ENCODE data around the gene ME3. TPM values are rescaled to one million over a fixed set of nuclear protein-coding genes. Genes with fewer than 3 reads are reported as not detected.
"Not testable (repeated sequence)": the region's sequence is repeated elsewhere in the genome, so short reads cannot be mapped to it uniquely, and the experiment has no call there.

ME3 gene
- total and polyA plus RNA-seq, 4 donors, result 7.4 to 38.7 (median 21.2) TPM

GRCh38 chr11:86565388-86565787, 107.0 kb downstream of the ME3 start:
- Histone ChIP-seq H3K9ac (ENCODE audit: insufficient read depth in 1 of 2, low read length in 2 of 2) (no peak overlapping the region), H3K27ac (ENCODE audit: low read depth in 1 of 2, low read length in 1 of 2) (no peak overlapping the region)

GRCh38 chr11:86562842-86563241, 109.6 kb downstream of the ME3 start:
- H3K9ac ChIP-seq (ENCODE audit: insufficient read depth in 1 of 2, low read length in 2 of 2); H3K36me3 ChIP-seq (ENCODE audit: control insufficient read depth in 4 of 4, insufficient read depth in 4 of 4, low read length in 4 of 4); H3K27me3 ChIP-seq (ENCODE audit: control insufficient read depth in 3 of 3, insufficient read depth in 3 of 3, low read length in 2 of 3); DNase-seq; H3K4me3 ChIP-seq; H3K9me3 ChIP-seq (ENCODE audit: control insufficient read depth in 4 of 4, insufficient read depth in 3 of 4, low read length in 3 of 4); ATAC-seq (ENCODE audit: insufficient read depth, low FRiP score); H3K27ac ChIP-seq (ENCODE audit: low read depth in 1 of 2, low read length in 1 of 2): not testable (repeated sequence)
- peaks cover 0 to 12% (median 7%) of the 10 kb centered on the region in 5 donors for H3K4me1 ChIP-seq (ENCODE audit: control insufficient read depth in 5 of 5, insufficient read depth in 5 of 5, low read length in 5 of 5)
- 89 to 91% methylated on average over 2 of the region's 2 CpGs for WGBS, 2 donors

More at GRCh38 chr11:86565388-86565787, 107.0 kb downstream of the ME3 start:
- ATAC-seq (ENCODE audit: insufficient read depth, low FRiP score) (no peak), DNase-seq (no peak)
- no peaks in the 10 kb centered on the region for H3K27me3 ChIP-seq (ENCODE audit: control insufficient read depth in 3 of 3, insufficient read depth in 3 of 3, low read length in 2 of 3)
- WGBS, 2 donors, result 95 to 97% methylated on average over 1 of the region's 1 CpG
- H3K4me1 ChIP-seq (ENCODE audit: control insufficient read depth in 5 of 5, insufficient read depth in 5 of 5, low read length in 5 of 5), result peaks cover 0 to 1% (median 0%) of the 10 kb centered on the region in 5 donors
- TF ChIP-seq CTCF (IDR thresholded peaks at IDR 0.05; ENCODE audit: control extremely low read depth, extremely low read depth), result no peak
- H3K4me3 ChIP-seq, result no peak overlapping the region
- H3K9me3 ChIP-seq (ENCODE audit: control insufficient read depth in 4 of 4, insufficient read depth in 3 of 4, low read length in 3 of 4), result no peaks in the 10 kb centered on the region
- H3K36me3 ChIP-seq (ENCODE audit: control insufficient read depth in 4 of 4, insufficient read depth in 4 of 4, low read length in 4 of 4), result no peaks in the 10 kb centered on the region

- DNase-seq (peak; percentile 30 to 70 (median 64)), ATAC-seq (ENCODE audit: insufficient read depth, low FRiP score) (peak; percentile 43)
- Histone ChIP-seq H3K4me1 (ENCODE audit: control insufficient read depth in 5 of 5, insufficient read depth in 5 of 5, low read length in 5 of 5) (peaks cover 0 to 16% (median 9%) of the 10 kb centered on the region in 5 donors), H3K27ac (ENCODE audit: low read depth in 1 of 2, low read length in 1 of 2) (peak overlapping the region; percentile 72), H3K9me3 (ENCODE audit: control insufficient read depth in 4 of 4, insufficient read depth in 3 of 4, low read length in 3 of 4) (no peaks in the 10 kb centered on the region), H3K4me3 (no peak overlapping the region), H3K36me3 (ENCODE audit: control insufficient read depth in 4 of 4, insufficient read depth in 4 of 4, low read length in 4 of 4) (no peaks in the 10 kb centered on the region), H3K9ac (ENCODE audit: insufficient read depth in 1 of 2, low read length in 2 of 2) (no peak overlapping the region), H3K27me3 (ENCODE audit: control insufficient read depth in 3 of 3, insufficient read depth in 3 of 3, low read length in 2 of 3) (no peaks in the 10 kb centered on the region)
- TF ChIP-seq CTCF (IDR thresholded peaks at IDR 0.05; ENCODE audit: control extremely low read depth, extremely low read depth), result no peak
- 54 to 81% methylated on average over 7 of the region's 7 CpGs for WGBS, 2 donors
Measured at GRCh38 chr11:86559311-86559945, 113.0 kb downstream of the ME3 start.

- no peaks in the 10 kb centered on the region for H3K36me3 ChIP-seq (ENCODE audit: control insufficient read depth in 4 of 4, insufficient read depth in 4 of 4, low read length in 4 of 4)
- ATAC-seq (ENCODE audit: insufficient read depth, low FRiP score) (no peak), DNase-seq (no peak)
- no peaks in the 10 kb centered on the region for H3K9me3 ChIP-seq (ENCODE audit: control insufficient read depth in 4 of 4, insufficient read depth in 3 of 4, low read length in 3 of 4)
- H3K27me3 ChIP-seq (ENCODE audit: control insufficient read depth in 3 of 3, insufficient read depth in 3 of 3, low read length in 2 of 3), result no peaks in the 10 kb centered on the region
- peaks cover 0 to 16% (median 9%) of the 10 kb centered on the region in 5 donors for H3K4me1 ChIP-seq (ENCODE audit: control insufficient read depth in 5 of 5, insufficient read depth in 5 of 5, low read length in 5 of 5)
- no peak overlapping the region for H3K4me3 ChIP-seq
- TF ChIP-seq CTCF (IDR thresholded peaks at IDR 0.05; ENCODE audit: control extremely low read depth, extremely low read depth), result no peak
- 95 to 96% methylated on average over 2 of the region's 2 CpGs for WGBS, 2 donors
- no peak overlapping the region for H3K9ac ChIP-seq (ENCODE audit: insufficient read depth in 1 of 2, low read length in 2 of 2)
- H3K27ac ChIP-seq (ENCODE audit: low read depth in 1 of 2, low read length in 1 of 2), result peak overlapping the region; percentile 72
Measured at GRCh38 chr11:86558841-86559240, 113.6 kb downstream of the ME3 start.
